Neural cell (in vitro differentiated cells): ENCODE results near the gene SURF1. TPM values are rescaled to one million over a fixed set of nuclear protein-coding genes. Genes with fewer than 3 reads are reported as not detected.

Experiments used
- H2AFZ ChIP-seq: fragments of 200-600, 300-800 bp; sonication (generic), shearing (Covaris generic); 2 replicates; pipeline ENCODE4 v1.6.0; 2014; ENCODE audit warnings: low read depth, mild to moderate bottlenecking, antibody characterized with exemption, low read length, moderate library complexity
- H3F3A ChIP-seq: fragments of 200-600 bp; shearing (Covaris generic); 2 replicates; pipeline ENCODE4 v1.6.1; 2016; ENCODE audit warnings: mild to moderate bottlenecking, moderate library complexity, mixed read lengths, antibody characterized with exemption, low read length; ENCODE audit not compliant: insufficient read depth, poor library complexity, severe bottlenecking
- H3K27ac ChIP-seq: fragments of 200-600, 300-800 bp; sonication (generic), shearing (Covaris generic); 2 replicates; pipeline ENCODE4 v1.5.1; 2014; ENCODE audit warnings: mild to moderate bottlenecking, low read length, moderate library complexity
- H3K27me3 ChIP-seq: fragments of 300-800, 200-600 bp; sonication (generic), shearing (Covaris generic); 2 replicates; pipeline ENCODE4 v1.6.0; 2014; ENCODE audit warnings: mild to moderate bottlenecking, low read depth, low read length, moderate library complexity; ENCODE audit not compliant: insufficient read depth
- H3K36me3 ChIP-seq: fragments of 300-800, 200-600 bp; sonication (generic), shearing (Covaris generic); 2 replicates; pipeline ENCODE4 v1.5.1; 2014; ENCODE audit warnings: mild to moderate bottlenecking, antibody characterized with exemption, low read length, moderate library complexity; ENCODE audit not compliant: insufficient read depth
- H3K4me2 ChIP-seq: fragments of 300-800, 200-600 bp; sonication (generic), shearing (Covaris generic); 2 replicates; pipeline ENCODE4 v1.6.0; 2014; ENCODE audit warnings: mild to moderate bottlenecking, low read length
- H3K4me3 ChIP-seq: fragments of 300-800, 200-600 bp; sonication (generic), shearing (Covaris generic); 2 replicates; pipeline ENCODE4 v1.5.1; 2014; ENCODE audit warnings: mild to moderate bottlenecking, low read length, moderate library complexity
- H3K79me2 ChIP-seq: fragments of 200-600 bp; shearing (Covaris generic); replicated peaks from 2 replicates; pipeline ENCODE4 v1.6.0; 2014; ENCODE audit warnings: mild to moderate bottlenecking, low read length, moderate library complexity; ENCODE audit not compliant: insufficient read depth
- H3K9ac ChIP-seq: fragments of 300-800, 200-600 bp; sonication (generic), shearing (Covaris generic); 2 replicates; pipeline ENCODE4 v1.6.1; 2016; ENCODE audit warnings: mild to moderate bottlenecking, low read length, mixed read lengths
- H3K9me2 ChIP-seq: fragments of 200-600 bp; shearing (Covaris generic); 2 replicates; pipeline ENCODE4 v1.6.1; 2016; ENCODE audit warnings: mild to moderate bottlenecking, low read length, mixed read lengths; ENCODE audit not compliant: insufficient read depth
- H3K9me3 ChIP-seq: fragments of 200-600, 300-800 bp; sonication (generic), shearing (Covaris generic); 2 replicates; pipeline ENCODE4 v1.6.1; 2016; ENCODE audit warnings: mild to moderate bottlenecking, mixed run types, low read length, moderate library complexity, mixed read lengths
- H4K20me1 ChIP-seq: fragments of 200-600 bp; shearing (Covaris generic); 2 replicates; pipeline ENCODE4 v1.6.1; 2016; ENCODE audit warnings: mild to moderate bottlenecking, mixed run types; ENCODE audit not compliant: insufficient read depth
- EP300 ChIP-seq: fragments of 450-650 bp; conservative IDR thresholded peaks from 2 replicates; pipeline ENCODE4 v1.6.1; 2014; ENCODE audit warnings: antibody characterized with exemption, mild to moderate bottlenecking, moderate library complexity; ENCODE audit not compliant: poor library complexity, severe bottlenecking
- EZH2 ChIP-seq: fragments of 200-600, 300-800 bp; shearing (Covaris generic), sonication (generic); IDR thresholded peaks from 2 replicates; pipeline ENCODE4 v1.6.1; 2014; ENCODE audit warnings: antibody characterized with exemption, low read length, borderline replicate concordance, mild to moderate bottlenecking; ENCODE audit not compliant: insufficient read depth, poor library complexity, severe bottlenecking
- MXI1 ChIP-seq: fragments of 450-650 bp; conservative IDR thresholded peaks from 2 replicates; pipeline ENCODE4 v1.6.1; 2014; ENCODE audit warnings: antibody characterized with exemption, mild to moderate bottlenecking; ENCODE audit not compliant: poor library complexity, severe bottlenecking
- POLR2AphosphoS5 ChIP-seq: IDR thresholded peaks from 2 replicates; pipeline ENCODE4 v1.6.1; 2012
- RAD21 ChIP-seq: fragments of 450-650 bp; conservative IDR thresholded peaks from 2 replicates; pipeline ENCODE4 v1.6.1; 2014; ENCODE audit warnings: antibody characterized with exemption, mild to moderate bottlenecking, moderate library complexity
- SMC3 ChIP-seq: fragments of 450-650 bp; conservative IDR thresholded peaks from 2 replicates; pipeline ENCODE4 v1.6.1; 2014; ENCODE audit warnings: antibody characterized with exemption, mild to moderate bottlenecking, moderate library complexity; ENCODE audit not compliant: poor library complexity
- TAF1 ChIP-seq: IDR thresholded peaks from 2 replicates; pipeline ENCODE4 v1.6.1; 2012; ENCODE audit warnings: low read depth
- polyA plus RNA-seq: library from polyadenylated mRNA; depleted of rRNA; stranded (reverse); fragments of >200 nt; gene quantifications from 2 replicates; pipeline ENCODE4 v1.2.3, GENCODE V29; 2014
- TF ChIP-seq, protein P1 (sequence below): IDR thresholded peaks from 2 replicates; pipeline ENCODE4 v1.6.1; 2012; ENCODE audit warnings: borderline replicate concordance
- TF ChIP-seq, protein P2 (sequence below): fragments of 450-650 bp; IDR thresholded peaks from 2 replicates; pipeline ENCODE4 v1.5.1; 2014; ENCODE audit warnings: antibody characterized with exemption, mild to moderate bottlenecking, moderate library complexity; ENCODE audit not compliant: poor library complexity, severe bottlenecking

SURF1 gene
- polyA plus RNA-seq, 1 donor from 2014 or later: 32.3 TPM

DNA sequence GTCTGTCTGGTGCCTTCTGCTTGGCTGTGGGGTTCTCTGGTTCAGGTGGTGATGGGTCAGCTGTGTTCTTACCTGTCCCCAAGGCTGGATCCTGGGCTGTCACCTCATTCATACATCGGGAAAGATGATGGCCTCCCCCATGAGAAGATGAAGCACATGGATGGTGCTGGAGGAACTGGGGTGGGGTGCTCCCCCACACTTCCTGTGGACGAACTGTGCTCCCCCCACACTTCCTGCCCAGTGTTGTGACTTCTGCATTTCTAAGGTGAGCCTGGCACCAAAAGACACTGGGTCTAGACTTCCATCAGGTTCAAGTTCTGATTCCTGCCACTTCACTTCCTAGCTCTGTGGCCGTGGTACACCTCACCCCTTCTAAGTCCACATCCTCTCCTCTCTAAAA lies 16.0 kb downstream of the SURF1 start:
- H3K4me2 ChIP-seq: no peak overlapping the region
- TF ChIP-seq EZH2 (no peak), RAD21 (no peak), POLR2AphosphoS5 (no peak), MXI1 (no peak), SMC3 (no peak), EP300 (no peak), TAF1 (no peak)
- TF ChIP-seq, protein P1, sequence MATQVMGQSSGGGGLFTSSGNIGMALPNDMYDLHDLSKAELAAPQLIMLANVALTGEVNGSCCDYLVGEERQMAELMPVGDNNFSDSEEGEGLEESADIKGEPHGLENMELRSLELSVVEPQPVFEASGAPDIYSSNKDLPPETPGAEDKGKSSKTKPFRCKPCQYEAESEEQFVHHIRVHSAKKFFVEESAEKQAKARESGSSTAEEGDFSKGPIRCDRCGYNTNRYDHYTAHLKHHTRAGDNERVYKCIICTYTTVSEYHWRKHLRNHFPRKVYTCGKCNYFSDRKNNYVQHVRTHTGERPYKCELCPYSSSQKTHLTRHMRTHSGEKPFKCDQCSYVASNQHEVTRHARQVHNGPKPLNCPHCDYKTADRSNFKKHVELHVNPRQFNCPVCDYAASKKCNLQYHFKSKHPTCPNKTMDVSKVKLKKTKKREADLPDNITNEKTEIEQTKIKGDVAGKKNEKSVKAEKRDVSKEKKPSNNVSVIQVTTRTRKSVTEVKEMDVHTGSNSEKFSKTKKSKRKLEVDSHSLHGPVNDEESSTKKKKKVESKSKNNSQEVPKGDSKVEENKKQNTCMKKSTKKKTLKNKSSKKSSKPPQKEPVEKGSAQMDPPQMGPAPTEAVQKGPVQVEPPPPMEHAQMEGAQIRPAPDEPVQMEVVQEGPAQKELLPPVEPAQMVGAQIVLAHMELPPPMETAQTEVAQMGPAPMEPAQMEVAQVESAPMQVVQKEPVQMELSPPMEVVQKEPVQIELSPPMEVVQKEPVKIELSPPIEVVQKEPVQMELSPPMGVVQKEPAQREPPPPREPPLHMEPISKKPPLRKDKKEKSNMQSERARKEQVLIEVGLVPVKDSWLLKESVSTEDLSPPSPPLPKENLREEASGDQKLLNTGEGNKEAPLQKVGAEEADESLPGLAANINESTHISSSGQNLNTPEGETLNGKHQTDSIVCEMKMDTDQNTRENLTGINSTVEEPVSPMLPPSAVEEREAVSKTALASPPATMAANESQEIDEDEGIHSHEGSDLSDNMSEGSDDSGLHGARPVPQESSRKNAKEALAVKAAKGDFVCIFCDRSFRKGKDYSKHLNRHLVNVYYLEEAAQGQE: no peak
- TF ChIP-seq, protein P2, sequence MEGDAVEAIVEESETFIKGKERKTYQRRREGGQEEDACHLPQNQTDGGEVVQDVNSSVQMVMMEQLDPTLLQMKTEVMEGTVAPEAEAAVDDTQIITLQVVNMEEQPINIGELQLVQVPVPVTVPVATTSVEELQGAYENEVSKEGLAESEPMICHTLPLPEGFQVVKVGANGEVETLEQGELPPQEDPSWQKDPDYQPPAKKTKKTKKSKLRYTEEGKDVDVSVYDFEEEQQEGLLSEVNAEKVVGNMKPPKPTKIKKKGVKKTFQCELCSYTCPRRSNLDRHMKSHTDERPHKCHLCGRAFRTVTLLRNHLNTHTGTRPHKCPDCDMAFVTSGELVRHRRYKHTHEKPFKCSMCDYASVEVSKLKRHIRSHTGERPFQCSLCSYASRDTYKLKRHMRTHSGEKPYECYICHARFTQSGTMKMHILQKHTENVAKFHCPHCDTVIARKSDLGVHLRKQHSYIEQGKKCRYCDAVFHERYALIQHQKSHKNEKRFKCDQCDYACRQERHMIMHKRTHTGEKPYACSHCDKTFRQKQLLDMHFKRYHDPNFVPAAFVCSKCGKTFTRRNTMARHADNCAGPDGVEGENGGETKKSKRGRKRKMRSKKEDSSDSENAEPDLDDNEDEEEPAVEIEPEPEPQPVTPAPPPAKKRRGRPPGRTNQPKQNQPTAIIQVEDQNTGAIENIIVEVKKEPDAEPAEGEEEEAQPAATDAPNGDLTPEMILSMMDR: no peak
- H3K36me3 ChIP-seq: no peaks in the 10 kb centered on the region
- no peak overlapping the region for H2AFZ ChIP-seq
- H4K20me1 ChIP-seq: no peaks in the 10 kb centered on the region
- no peaks in the 10 kb centered on the region for H3F3A ChIP-seq
- H3K27me3 ChIP-seq: no peaks in the 10 kb centered on the region
- no peak overlapping the region for H3K9ac ChIP-seq
- no peaks in the 10 kb centered on the region for H3K9me3 ChIP-seq
- peaks cover 4% of the 10 kb centered on the region for H3K79me2 ChIP-seq
- H3K27ac ChIP-seq: no peak overlapping the region
- no peaks in the 10 kb centered on the region for H3K9me2 ChIP-seq
- H3K4me3 ChIP-seq: no peak overlapping the region

DNA sequence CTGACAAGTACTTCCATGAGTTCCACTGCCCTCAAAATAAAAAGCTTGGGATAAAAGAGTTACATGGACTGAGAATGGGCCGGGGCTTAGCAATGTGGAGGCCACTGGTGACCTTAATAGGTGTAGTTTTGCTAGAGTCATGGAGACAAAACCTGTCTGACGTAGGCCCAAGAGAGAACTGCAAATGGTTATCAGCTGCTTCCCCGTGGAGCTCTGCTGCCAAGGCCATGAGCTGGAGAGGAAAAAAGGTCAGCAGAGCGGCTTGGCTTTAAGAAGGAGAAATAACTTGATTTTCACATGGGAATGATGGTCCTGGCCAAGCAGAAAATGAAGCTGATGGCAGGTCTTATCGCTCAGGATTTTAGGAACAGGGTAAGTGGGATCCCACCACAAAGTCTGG lies 16.6 kb downstream of the SURF1 start:
- Histone ChIP-seq H3K79me2 (peaks cover 10% of the 10 kb centered on the region), H3K9me3 (no peaks in the 10 kb centered on the region), H3K27ac (no peak overlapping the region), H3K9ac (no peak overlapping the region), H3F3A (no peaks in the 10 kb centered on the region), H3K4me3 (no peak overlapping the region), H4K20me1 (no peaks in the 10 kb centered on the region), H3K4me2 (no peak overlapping the region), H3K36me3 (no peaks in the 10 kb centered on the region), H2AFZ (no peak overlapping the region), H3K9me2 (no peaks in the 10 kb centered on the region), H3K27me3 (no peaks in the 10 kb centered on the region)
- TF ChIP-seq MXI1 (no peak), EP300 (no peak), POLR2AphosphoS5 (no peak), RAD21 (no peak), TAF1 (no peak), SMC3 (no peak), EZH2 (no peak)
- TF ChIP-seq, protein P1: no peak
- TF ChIP-seq, protein P2: no peak
